Activated CD4-positive, alpha-beta memory T cell treated with anti-CD3 and anti-CD28 coated beads, Interleukin-2, amount 10 ng/mL, durations not matched to agents 7 days and 5 days (primary cell): ENCODE results near the gene KIF5B. TPM values are rescaled to one million over a fixed set of nuclear protein-coding genes. Genes with fewer than 3 reads are reported as not detected.
"Not testable (repeated sequence)": the region's sequence is repeated elsewhere in the genome, so short reads cannot be mapped to it uniquely, and the experiment has no call there.

Source experiments
- CTCF ChIA-PET: fragments of 350-600 bp; sonication (Branson Sonifier 250); formaldehyde crosslinking; loops from one replicate; lab custom pipeline; 2021; ENCODE audit warnings: antibody characterized with exemption, inconsistent platforms; lab: Charles Lee
- POLR2A ChIA-PET: fragments of 350-600 bp; sonication (Branson Sonifier 250); formaldehyde crosslinking; loops from one replicate; lab custom pipeline; 2021; ENCODE audit warnings: antibody characterized with exemption; lab: Charles Lee
- DNase-seq: peaks from one replicate; pipeline ENCODE4 v3.0.0-alpha.2; 2020
- H3K27ac Mint-ChIP-seq: one replicate; pipeline ENCODE4 v1.8.0; 2021; ENCODE audit warnings: mild to moderate bottlenecking, mixed read lengths
- H3K27me3 Mint-ChIP-seq: one replicate; pipeline ENCODE4 v1.8.0; 2021; ENCODE audit warnings: mixed read lengths
- H3K36me3 Mint-ChIP-seq: one replicate; pipeline ENCODE4 v1.8.0; 2021; ENCODE audit warnings: low read depth, mixed read lengths
- H3K4me1 Mint-ChIP-seq: one replicate; pipeline ENCODE4 v1.8.0; 2021; ENCODE audit warnings: mixed read lengths
- H3K4me3 Mint-ChIP-seq: one replicate; pipeline ENCODE4 v1.8.0; 2021; ENCODE audit warnings: mild to moderate bottlenecking, mixed read lengths
- H3K9me3 Mint-ChIP-seq: one replicate; pipeline ENCODE4 v1.8.0; 2021; ENCODE audit warnings: mixed read lengths
- total RNA-seq, 2 experiments: library from RNA; stranded (reverse); gene quantifications; one replicate each; pipeline ENCODE4 v1.2.3, GENCODE V29; 2021

KIF5B gene
- total RNA-seq: 10 to 100 TPM; 79.8 to 80.8 TPM

DNA sequence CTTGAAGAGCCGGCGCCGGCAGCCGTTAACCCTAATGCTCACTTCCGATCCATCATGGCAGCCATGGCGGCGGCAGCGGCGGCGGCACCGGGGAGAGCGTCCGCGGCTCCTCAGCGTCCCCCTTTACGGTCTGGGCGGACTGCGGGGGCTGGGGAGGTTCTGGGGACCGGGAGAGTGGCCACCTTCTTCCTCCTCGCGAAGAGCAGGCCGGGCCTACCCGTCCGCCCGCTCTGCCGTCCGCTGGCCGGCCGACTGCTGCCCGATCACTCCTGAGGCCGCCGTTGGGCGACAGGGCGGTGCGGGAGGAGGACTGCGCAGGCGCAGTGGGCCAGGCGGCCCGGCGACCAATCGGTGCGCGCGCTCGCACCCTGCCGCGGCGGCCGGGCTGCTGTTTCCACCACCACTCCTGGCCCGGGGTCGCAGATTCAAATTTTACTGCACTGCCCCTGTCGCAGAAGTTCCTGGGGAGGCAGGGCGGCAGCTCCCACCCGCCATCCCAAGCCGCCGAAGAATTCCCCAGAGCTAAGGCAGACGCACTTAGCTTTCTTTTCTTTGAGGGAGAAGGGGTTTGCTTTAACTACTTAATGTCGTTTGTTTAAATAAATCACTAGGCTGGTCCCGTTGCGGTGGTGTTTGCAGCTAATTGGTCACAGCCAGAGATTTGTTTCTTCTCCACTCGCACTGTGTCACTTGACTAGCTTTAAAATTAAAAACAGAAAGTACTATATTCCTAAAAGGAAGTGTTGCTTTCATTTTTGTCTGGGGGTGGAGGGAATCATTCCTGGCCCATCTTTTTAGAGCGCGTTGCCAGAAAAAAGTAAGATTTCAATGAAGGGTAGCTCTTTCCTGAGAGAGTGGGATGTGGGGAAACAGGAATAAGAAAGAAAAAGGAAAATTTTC lies at the start of gene KIF5B:
Gene KIF5B, minus strand, starts transcription at position 290 of the 900 bp plus-strand sequence. CDS start 452 bp downstream, outside the sequence.
- Mint-ChIP-seq H3K9me3 (no peaks in the 10 kb centered on the region), H3K36me3 (peaks cover 34% of the 10 kb centered on the region), H3K27ac (peak within 1 kb of the TSS; percentile 94), H3K4me3 (peak within 1 kb of the TSS; percentile 95), H3K27me3 (no peaks in the 10 kb centered on the region), H3K4me1 (peaks cover 37% of the 10 kb centered on the region)
- ChIA-PET POLR2A (interaction anchor here (0.7 to 1.6 kb wide), 19 partner anchors 9 to 628 kb away, joined by 3 to 7 read pairs (median 3); partner anchors contain the start of gene CCDC7), CTCF (interaction anchor here (0.6 to 1.1 kb wide), 2 partner anchors 195 to 241 kb away, joined by 3 read pairs; no protein-coding TSS in a partner anchor)
- peak; percentile 88 for DNase-seq

DNA sequence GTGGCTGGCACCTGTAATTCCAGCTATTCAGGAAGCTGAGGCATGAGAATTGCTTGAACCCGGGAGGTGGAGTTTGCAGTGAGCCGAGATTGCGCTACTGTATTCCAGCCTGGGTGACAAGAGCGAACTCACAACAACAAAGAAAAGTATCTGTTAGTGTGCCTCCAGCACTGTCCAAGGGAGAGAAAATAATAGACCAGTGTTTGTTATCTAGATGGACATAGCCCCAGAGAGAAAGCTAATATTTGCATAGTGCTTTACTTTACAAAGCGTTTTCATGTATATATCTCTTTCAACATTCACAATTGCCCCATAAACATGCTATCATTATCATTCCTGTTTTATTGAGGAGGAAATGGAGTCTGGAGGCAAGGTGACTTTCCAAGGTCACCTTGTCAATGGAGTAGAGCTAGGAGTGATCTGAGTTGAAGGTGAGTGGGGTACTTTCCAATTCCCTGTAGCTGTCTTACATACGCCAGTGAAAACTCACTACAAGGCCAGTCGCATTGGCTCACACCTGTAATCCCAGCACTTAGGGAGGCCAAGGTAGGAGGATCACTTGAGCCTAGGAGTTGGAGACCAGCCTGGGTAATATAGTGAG lies 49.7 kb upstream of the KIF5B start:
- H3K27ac Mint-ChIP-seq: no peak overlapping the region
- H3K4me3 Mint-ChIP-seq: no peak overlapping the region
- ChIA-PET POLR2A (no interaction called here), CTCF (no interaction called here)
- peaks cover 13% of the 10 kb centered on the region for H3K27me3 Mint-ChIP-seq
- no peak for DNase-seq
- H3K9me3 Mint-ChIP-seq: no peaks in the 10 kb centered on the region
- H3K4me1 Mint-ChIP-seq: no peaks in the 10 kb centered on the region
- no peaks in the 10 kb centered on the region for H3K36me3 Mint-ChIP-seq

DNA sequence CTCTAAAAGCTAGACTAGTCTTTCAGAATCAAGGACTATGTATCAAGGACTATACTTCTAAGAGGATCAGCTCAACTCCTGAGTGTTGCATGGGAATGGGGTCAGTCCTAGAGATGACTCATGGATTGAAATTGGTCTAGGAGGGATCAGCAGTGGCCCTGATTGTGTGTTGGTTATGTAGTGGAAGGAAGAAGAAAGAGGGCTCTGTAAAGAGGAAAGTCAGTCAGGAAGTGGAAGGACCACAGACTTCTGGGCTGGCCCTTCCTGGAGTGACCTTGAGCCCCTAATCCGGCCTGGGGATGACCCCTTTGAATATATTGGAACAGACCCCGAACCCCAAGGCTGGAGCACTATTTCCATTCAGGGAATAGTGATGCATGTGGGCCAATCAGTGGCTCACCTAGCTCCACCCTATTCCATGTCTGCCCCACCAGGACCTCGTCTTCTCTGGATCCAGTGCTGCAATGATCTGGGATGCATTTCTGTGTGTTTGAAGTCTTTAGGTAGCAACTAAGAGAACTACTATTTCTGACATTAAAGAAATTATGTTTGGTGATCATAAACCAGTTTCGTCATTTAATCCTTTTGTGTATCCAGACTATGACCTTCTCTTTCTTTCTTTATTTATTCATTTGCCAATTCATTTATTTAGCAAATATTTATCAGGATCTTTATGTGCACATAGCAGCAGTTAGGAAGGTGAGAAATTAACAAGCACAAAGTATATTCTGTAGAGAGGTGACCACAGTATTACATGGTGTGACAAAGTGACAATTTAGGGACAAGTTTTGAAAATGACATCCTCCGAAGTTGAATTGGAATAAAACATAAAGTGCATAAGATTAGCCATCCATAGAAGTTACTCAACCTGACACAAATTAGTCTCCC lies 48.6 kb upstream of the KIF5B start:
- Mint-ChIP-seq H3K27ac (no peak overlapping the region), H3K9me3 (no peaks in the 10 kb centered on the region), H3K4me1 (no peaks in the 10 kb centered on the region), H3K4me3 (no peak overlapping the region), H3K27me3 (peaks cover 16% of the 10 kb centered on the region), H3K36me3 (no peaks in the 10 kb centered on the region)
- no peak for DNase-seq
- ChIA-PET POLR2A (interaction anchor here (0.9 kb wide), 1 partner anchor 48 kb away, joined by 3 read pairs; no protein-coding TSS in a partner anchor), CTCF (interaction anchor here (1.2 kb wide), 1 partner anchor 64 kb away, joined by 3 read pairs; no protein-coding TSS in a partner anchor)

DNA sequence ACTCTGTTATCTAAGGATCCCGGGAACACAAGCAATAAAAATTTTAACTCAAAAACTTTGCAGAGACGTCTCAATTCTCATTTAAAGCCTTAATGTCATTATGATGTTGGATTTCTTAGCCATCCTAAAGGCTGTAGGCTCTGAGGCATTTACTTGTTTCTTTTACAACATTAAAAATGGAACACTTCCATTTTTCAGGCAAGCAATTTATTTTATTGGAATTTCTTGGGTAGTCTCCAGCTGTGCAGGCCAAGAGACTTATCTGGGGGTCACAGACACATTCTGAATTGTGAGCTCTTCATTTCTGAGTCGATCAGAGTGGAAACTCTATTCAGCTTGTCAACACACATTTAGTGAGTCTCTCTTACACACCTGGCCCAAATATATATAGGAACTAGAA lies 48.0 kb upstream of the KIF5B start:
- H3K36me3 Mint-ChIP-seq: no peaks in the 10 kb centered on the region
- H3K9me3 Mint-ChIP-seq: no peaks in the 10 kb centered on the region
- H3K27ac Mint-ChIP-seq: no peak overlapping the region
- no peaks in the 10 kb centered on the region for H3K4me1 Mint-ChIP-seq
- no peak overlapping the region for H3K4me3 Mint-ChIP-seq
- no peak for DNase-seq
- ChIA-PET CTCF (interaction anchor here (1.2 kb wide), 1 partner anchor 63 kb away, joined by 3 read pairs; no protein-coding TSS in a partner anchor), POLR2A (interaction anchor here (0.9 kb wide), 1 partner anchor 48 kb away, joined by 3 read pairs; no protein-coding TSS in a partner anchor)
- H3K27me3 Mint-ChIP-seq: peaks cover 16% of the 10 kb centered on the region

DNA sequence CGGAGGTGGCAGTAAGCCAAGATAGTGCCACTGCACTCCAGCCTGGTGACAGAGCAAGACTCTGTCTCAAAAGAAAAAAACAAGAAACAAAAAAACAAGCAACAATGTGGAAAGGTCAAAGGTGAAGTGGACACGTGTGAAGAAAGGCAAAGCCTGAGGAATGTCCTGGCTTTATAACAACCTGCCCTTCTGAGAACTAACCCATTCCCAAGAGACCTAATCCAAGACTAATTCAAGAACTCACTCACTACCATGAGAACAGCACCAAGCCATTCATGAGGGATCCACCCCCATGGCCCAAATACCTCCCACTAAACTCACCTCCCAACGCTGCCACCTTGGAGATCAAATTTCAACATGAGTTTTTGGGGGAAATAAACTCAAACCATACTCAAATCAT lies 47.5 kb upstream of the KIF5B start:
- no peak for DNase-seq
- Mint-ChIP-seq H3K4me1 (no peaks in the 10 kb centered on the region), H3K27me3 (peaks cover 16% of the 10 kb centered on the region), H3K27ac (no peak overlapping the region), H3K36me3 (no peaks in the 10 kb centered on the region), H3K4me3 (no peak overlapping the region), H3K9me3 (peaks cover 2% of the 10 kb centered on the region)
- POLR2A ChIA-PET: no interaction called here
- CTCF ChIA-PET: interaction anchor here (1.2 kb wide), 1 partner anchor 62 kb away, joined by 3 read pairs; no protein-coding TSS in a partner anchor

DNA sequence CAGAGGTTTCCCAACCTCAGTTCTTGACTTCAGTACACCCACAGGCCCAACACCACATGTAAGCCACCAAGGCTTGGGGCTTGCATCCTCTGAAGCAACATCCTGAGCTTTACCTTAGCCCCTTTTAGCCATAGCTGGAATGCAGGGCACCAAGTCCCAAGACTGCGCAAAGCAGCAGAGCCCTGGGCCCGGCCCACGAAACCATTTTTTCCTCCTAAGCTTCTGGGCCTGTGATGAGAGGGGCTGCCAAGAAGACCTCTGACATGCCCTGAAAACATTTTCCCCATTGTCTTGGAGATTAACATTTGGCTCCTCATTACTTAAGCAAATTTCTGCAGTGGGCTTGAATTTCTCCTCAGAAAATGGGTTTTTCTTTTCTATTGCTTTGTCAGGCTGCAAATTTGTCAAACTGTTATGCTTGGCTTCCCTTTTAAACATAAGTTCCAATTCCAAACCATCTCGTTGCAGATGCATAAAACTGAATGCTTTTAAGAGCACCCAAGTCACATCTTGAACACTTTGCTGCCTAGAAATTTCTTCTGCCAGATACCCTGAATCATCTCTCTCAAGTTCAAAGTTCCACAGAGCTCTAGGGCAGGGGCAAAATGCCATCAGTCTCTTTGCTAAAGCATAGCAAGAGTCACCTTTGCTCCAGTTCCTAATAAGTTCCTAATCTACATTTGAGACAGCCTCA lies 42.5 kb upstream of the KIF5B start:
- H3K4me1 Mint-ChIP-seq, POLR2A ChIA-PET, H3K4me3 Mint-ChIP-seq, DNase-seq, H3K9me3 Mint-ChIP-seq, H3K36me3 Mint-ChIP-seq, H3K27ac Mint-ChIP-seq, CTCF ChIA-PET: not testable (repeated sequence)
- H3K27me3 Mint-ChIP-seq: peaks cover 16% of the 10 kb centered on the region

DNA sequence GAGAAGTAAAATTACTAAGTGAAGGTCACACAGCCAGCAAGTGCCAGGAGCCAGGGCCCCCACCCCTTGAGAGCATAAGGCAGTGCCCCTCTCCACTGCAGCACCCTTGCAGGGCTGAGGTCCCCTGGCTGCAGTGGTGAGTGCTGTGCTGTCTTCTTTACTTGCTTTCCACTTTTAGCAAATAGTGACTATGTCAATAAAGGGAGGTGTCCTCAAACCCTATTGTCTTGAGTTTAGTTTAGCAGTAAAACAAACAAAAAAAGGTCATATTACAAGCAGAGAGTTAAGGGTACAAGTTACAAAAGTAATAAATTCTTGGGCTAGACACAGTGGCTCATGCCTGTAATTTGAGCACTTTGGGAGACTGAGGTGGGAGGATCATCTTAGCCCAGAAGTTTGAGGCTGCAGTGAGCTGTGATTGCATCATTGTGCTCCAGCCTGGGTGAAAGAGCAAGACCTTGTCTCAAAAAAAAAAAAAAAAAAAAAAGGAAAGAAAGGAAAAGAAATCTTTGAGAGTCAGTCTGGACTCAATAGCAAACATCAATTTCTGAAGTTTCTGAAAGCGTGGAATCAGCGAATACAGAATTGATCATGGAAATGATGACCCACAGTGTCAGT lies 39.0 kb upstream of the KIF5B start:
- no peak overlapping the region for H3K27ac Mint-ChIP-seq
- no peaks in the 10 kb centered on the region for H3K36me3 Mint-ChIP-seq
- peaks cover 9% of the 10 kb centered on the region for H3K27me3 Mint-ChIP-seq
- H3K4me1 Mint-ChIP-seq: no peaks in the 10 kb centered on the region
- peaks cover 5% of the 10 kb centered on the region for H3K9me3 Mint-ChIP-seq
- ChIA-PET POLR2A (no interaction called here), CTCF (no interaction called here)
- DNase-seq: no peak
- no peak overlapping the region for H3K4me3 Mint-ChIP-seq

DNA sequence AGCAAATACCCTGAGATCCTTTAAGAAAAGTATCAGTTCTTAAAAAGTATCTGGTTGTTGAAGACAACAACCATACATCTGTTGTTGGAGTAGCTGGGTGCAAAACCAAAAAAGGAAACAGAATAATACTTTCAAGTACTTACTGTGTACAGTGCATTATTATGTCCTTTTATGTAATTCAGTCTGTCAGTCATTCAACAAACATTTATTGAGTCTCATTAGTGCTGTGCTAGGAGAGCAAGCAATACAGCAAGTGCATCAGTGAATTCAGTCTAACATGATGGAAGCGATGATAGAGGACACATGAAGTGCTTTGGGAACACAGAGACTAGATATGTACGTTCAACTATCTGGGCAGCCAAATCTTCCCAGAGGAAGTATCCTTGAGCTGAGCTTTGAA lies 37.4 kb upstream of the KIF5B start:
- DNase-seq: no peak
- Mint-ChIP-seq H3K4me1 (no peaks in the 10 kb centered on the region), H3K27me3 (peaks cover 20% of the 10 kb centered on the region), H3K9me3 (peaks cover 2% of the 10 kb centered on the region), H3K27ac (no peak overlapping the region), H3K4me3 (no peak overlapping the region), H3K36me3 (no peaks in the 10 kb centered on the region)
- ChIA-PET POLR2A (no interaction called here), CTCF (no interaction called here)

DNA sequence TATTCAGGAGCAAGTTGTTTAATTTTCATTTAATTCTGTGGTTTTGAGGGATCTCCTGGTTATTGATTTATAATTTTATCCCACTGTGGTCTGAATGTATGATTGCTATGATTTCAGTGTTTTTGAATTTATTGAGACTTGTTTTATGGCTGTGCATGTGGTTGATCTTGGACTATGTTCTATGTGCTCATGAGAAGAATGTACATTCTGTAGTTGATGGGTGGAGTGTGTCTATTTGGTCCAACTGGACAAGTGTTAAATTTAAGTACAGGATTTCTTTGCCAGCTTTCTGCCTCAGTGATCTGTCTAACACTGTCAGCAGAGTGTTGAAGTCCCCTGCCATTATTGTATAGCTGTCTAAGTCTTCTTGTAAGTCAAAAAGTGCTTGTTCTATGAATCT lies 34.8 kb upstream of the KIF5B start:
- peaks cover 22% of the 10 kb centered on the region for H3K27me3 Mint-ChIP-seq
- H3K27ac Mint-ChIP-seq: no peak overlapping the region
- H3K9me3 Mint-ChIP-seq: no peaks in the 10 kb centered on the region
- ChIA-PET CTCF (no interaction called here), POLR2A (no interaction called here)
- no peaks in the 10 kb centered on the region for H3K36me3 Mint-ChIP-seq
- H3K4me1 Mint-ChIP-seq: no peaks in the 10 kb centered on the region
- DNase-seq: no peak
- no peak overlapping the region for H3K4me3 Mint-ChIP-seq

DNA sequence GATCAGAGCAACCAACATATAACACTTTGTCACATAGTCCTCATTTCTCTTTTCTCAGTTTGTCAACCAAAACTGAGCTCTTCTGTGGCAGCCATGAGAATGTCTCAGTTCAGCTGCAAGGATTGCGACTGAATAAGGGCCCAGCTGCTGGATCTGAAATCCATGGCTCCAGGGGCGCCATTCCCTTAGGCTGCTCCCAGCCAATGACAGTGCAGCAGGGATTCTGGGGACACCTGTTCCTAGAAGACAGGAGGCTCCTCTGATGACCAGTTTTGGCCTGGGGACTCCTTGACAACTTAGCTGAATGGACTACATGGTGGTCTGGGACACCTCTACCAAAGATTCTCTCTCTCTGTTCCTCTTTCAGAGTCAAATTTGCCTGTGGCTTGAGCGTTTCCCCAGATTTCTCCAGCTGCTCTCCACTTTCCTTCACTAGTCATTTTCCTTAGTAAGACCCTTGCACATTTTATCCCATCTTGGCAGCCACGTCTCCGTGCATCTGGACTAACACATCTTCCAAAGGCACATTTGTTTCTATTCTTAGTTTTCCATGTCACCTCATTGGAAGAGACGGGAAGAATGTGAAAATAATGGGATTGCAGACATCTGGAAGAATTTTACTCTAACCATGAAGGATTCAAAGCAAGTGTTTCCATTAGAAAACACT lies 28.1 kb upstream of the KIF5B start:
- H3K36me3 Mint-ChIP-seq: no peaks in the 10 kb centered on the region
- H3K27me3 Mint-ChIP-seq: peaks cover 4% of the 10 kb centered on the region
- DNase-seq: no peak
- H3K27ac Mint-ChIP-seq: no peak overlapping the region
- CTCF ChIA-PET: interaction anchor here (0.6 kb wide), 1 partner anchor 1551 kb away, joined by 3 read pairs; no protein-coding TSS in a partner anchor
- POLR2A ChIA-PET: interaction anchor here (0.6 kb wide), 1 partner anchor 86 kb away, joined by 3 read pairs; no protein-coding TSS in a partner anchor
- no peaks in the 10 kb centered on the region for H3K4me1 Mint-ChIP-seq
- no peaks in the 10 kb centered on the region for H3K9me3 Mint-ChIP-seq
- H3K4me3 Mint-ChIP-seq: no peak overlapping the region

DNA sequence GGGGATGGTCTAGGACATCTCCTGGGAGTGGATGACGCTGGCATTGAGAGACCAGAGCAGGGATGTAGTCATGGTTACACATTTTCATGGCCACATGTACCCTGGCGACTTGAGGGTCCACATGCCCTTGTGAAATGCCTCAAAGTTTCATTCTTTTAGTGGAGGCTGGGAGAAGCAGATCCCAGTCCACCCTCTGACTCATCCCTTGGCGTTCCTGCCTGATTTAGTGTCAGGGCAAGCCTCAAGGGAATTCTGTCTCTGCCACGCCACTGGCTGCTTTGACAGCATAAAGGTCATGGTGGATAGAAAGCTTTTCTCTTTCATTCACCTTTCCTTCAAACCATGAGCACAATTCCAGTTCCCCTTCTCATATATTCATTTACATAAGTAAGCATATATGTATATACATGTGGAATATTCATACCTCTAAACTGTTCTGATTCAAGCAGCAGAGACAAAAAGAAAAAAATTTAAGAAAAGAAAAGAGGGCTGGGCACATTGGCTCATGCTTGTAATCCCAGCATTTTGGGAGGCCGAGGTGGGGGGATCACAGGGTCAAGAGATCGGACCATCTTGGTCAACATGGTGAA lies 21.8 kb upstream of the KIF5B start:
- H3K4me3 Mint-ChIP-seq: no peak overlapping the region
- CTCF ChIA-PET: no interaction called here
- H3K4me1 Mint-ChIP-seq: no peaks in the 10 kb centered on the region
- H3K36me3 Mint-ChIP-seq: no peaks in the 10 kb centered on the region
- H3K27me3 Mint-ChIP-seq: peaks cover 2% of the 10 kb centered on the region
- DNase-seq: no peak
- no peak overlapping the region for H3K27ac Mint-ChIP-seq
- H3K9me3 Mint-ChIP-seq: no peaks in the 10 kb centered on the region
- POLR2A ChIA-PET: no interaction called here
